AG09309 (cell line): ENCODE results near the gene RAD51B.

Source experiments
- DNase-seq: peaks from one replicate; pipeline ENCODE4 v3.0.0-alpha.2; 2010; ENCODE audit warnings: low read depth
- H3K4me3 ChIP-seq: 2 replicates; pipeline ENCODE4 v1.5.1; 2011; ENCODE audit warnings: mild to moderate bottlenecking, low read depth, low read length, moderate library complexity; ENCODE audit not compliant: control insufficient read depth
- CTCF ChIP-seq: IDR thresholded peaks from 2 replicates; pipeline ENCODE4 v1.5.1; 2011; ENCODE audit warnings: mild to moderate bottlenecking, low read depth, low read length, inconsistent platforms; ENCODE audit not compliant: insufficient read depth, control insufficient read depth; ENCODE audit errors: missing control alignments

Gene RAD51B

GRCh38 chr14:68626386-68626785 lies 806.8 kb downstream of the RAD51B start:
- H3K4me3 ChIP-seq = no peak overlapping the region
- DNase-seq = no peak
- TF ChIP-seq CTCF = no peak

- no peak for TF ChIP-seq CTCF
- no peak overlapping the region for H3K4me3 ChIP-seq
- DNase-seq = no peak
These were observed 807.7 kb downstream of the RAD51B start for GRCh38 chr14:68627050-68627867.

DNA sequence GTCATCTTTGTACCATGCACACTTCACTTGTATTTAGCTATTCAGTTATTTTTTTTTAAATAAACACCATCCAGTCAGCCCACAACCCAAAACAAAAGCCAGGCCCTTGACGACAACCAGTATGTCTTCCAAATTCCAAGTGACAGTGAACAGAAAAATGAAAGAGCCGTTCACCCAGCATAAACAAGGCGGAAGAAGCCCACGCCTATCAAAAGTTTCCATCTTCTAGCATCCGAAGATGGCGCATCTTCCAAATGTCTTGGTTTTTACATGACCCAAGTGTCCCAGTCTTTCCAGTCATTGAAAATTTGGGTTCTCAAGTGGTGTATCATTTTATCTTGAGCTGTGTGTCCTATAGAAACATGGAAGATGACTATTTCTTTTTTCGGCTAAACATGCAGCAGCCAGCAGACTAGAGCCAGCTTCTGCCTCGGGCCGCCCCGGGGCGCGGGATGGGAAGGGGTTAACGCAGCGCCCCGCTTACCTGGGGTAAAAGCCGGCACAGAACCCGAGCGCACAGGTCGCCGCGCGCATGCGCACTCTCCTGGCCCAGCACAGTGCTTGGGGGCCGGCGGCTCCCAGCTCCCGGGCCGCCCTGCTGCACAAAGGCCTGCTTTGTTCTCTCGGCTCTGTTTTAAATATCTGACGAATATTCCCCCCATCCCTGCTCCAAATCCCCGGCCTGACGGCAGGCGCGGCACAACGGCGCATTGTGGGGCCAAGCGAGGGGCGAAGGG lies 808.5 kb downstream of the RAD51B start:
- no peak for TF ChIP-seq CTCF
- DNase-seq = no peak
- no peak overlapping the region for H3K4me3 ChIP-seq

GRCh38 chr14:68628605-68629310 lies 809.2 kb downstream of the RAD51B start:
- DNase-seq = no peak
- TF ChIP-seq CTCF = no peak
- H3K4me3 ChIP-seq = no peak overlapping the region

- H3K4me3 ChIP-seq = no peak overlapping the region
- DNase-seq = no peak
- TF ChIP-seq CTCF = no peak
These were observed 810.5 kb downstream of the RAD51B start for GRCh38 chr14:68630081-68630571.

- TF ChIP-seq CTCF = no peak
- no peak for DNase-seq
- H3K4me3 ChIP-seq = no peak overlapping the region
These were observed 811.2 kb downstream of the RAD51B start for GRCh38 chr14:68630611-68631393.
